ENCODE results near the gene DNM3.

Gene DNM3

GRCh38 chr1:172455451-172455850 lies 614.2 kb downstream of the DNM3 start:
- no peak for DNase-seq (ENCODE audit: low spot score)

- no peak for DNase-seq (ENCODE audit: low spot score)
Measured at GRCh38 chr1:172456344-172456769, 615.1 kb downstream of the DNM3 start.

- DNase-seq (ENCODE audit: low spot score) = no peak
Measured at GRCh38 chr1:172457479-172458130, 616.3 kb downstream of the DNM3 start.

GRCh38 chr1:172460177-172460576 lies 618.9 kb downstream of the DNM3 start:
- no peak for DNase-seq (ENCODE audit: low spot score)

- DNase-seq (ENCODE audit: low spot score) = no peak
Measured at GRCh38 chr1:172460887-172461315, 619.6 kb downstream of the DNM3 start.

All from left forelimb (tissue), 1 donor.